Measurements from ENCODE around the gene ARHGAP25.

The ARHGAP25 gene

DNA sequence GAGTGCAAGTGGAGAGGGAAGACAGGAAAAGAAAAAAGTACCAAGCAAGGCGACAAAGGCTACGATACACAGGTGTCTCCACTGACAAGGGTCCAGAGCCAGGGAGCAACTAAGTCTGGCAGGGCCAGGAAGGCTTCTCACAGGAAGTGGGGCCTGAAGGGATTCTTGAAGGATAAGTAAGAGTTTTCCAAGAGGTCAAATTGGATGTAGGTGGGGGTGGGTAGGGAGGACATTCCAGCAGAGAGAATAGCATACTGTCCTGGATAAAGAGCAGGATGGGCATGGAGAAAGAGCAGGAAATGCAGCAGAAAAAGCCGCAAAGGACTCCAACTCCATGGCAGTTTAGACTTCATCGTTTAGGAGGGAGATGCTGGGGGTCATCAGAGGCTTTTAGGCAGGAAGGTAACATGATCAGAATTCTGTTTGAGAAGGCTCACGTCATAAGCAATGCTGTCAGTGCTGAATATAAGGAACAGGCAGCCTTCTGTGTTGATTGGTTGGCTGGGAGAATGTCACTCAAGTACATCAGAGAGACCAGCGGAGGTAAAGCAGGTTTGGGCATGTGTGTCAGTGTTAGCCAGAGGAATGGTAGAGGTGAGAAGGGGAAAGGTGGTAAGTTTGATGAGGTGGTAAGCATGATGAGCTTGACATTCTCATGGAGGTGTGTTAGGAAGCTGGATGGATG, 35.1 kb downstream of the ARHGAP25 start:
- Histone ChIP-seq H3K27me3 (ENCODE audit: low read depth, low read length) (no peaks in the 10 kb centered on the region), H3K36me3 (ENCODE audit: control insufficient read depth in 1 of 2, insufficient read depth in 2 of 2, low read length in 2 of 2) (no peaks in the 10 kb centered on the region), H3K9me3 (ENCODE audit: control insufficient read depth in 1 of 2, low read length in 2 of 2) (no peaks in the 10 kb centered on the region), H3K4me1 (ENCODE audit: control insufficient read depth in 1 of 2, insufficient read depth in 2 of 2, low read length in 2 of 2) (peaks cover 19 to 21% of the 10 kb centered on the region in 2 donors), H3K27ac (ENCODE audit: low read length) (no peak overlapping the region), H3K4me3 (ENCODE audit: low read depth in 1 of 2, low read length in 2 of 2) (no peak overlapping the region)

DNA sequence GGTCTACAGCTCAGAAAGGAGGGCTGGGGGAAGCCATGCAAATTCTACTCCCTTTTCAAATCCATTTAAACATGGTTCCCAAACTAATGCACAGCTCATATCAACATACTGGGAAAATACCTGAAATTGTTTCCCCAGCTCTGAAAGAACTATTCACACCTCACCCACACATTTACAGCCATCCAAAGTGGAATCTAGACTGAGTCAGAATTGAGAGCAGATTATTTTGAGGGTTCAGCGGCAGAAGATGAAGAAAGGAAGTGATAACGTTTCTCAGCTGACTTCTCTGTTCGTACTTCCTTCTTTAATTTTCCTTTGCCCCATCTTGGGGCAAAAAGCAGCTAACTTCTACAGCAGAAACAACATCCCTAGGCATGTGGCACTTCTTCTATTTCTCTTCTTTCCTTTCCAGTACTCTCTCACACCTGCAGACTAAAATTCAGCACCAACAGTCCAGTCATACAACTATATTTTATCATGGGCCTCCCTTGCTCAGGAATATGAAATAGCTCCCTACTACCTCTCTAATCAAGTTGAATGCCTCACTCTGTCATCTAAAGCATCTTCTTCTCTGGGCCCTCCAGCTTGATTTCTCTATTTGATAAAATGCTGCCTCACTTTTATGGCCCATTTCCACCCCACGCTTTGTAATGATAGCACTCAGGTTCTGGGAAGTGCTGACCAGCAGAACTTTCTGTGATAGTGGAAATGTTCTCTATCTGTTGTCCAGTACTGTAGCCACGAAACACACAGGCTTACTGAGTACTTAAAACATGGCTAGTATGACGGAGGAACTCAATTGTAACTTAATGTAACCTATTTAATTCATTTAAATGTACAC, 35.9 kb downstream of the ARHGAP25 start:
- Histone ChIP-seq H3K9me3 (ENCODE audit: control insufficient read depth in 1 of 2, low read length in 2 of 2) (no peaks in the 10 kb centered on the region), H3K27me3 (ENCODE audit: low read depth, low read length) (no peaks in the 10 kb centered on the region), H3K27ac (ENCODE audit: low read length) (peak overlapping the region; percentile 34), H3K4me3 (ENCODE audit: low read depth in 1 of 2, low read length in 2 of 2) (no peak overlapping the region), H3K4me1 (ENCODE audit: control insufficient read depth in 1 of 2, insufficient read depth in 2 of 2, low read length in 2 of 2) (peaks cover 19% of the 10 kb centered on the region in 2 donors), H3K36me3 (ENCODE audit: control insufficient read depth in 1 of 2, insufficient read depth in 2 of 2, low read length in 2 of 2) (no peaks in the 10 kb centered on the region)

DNA sequence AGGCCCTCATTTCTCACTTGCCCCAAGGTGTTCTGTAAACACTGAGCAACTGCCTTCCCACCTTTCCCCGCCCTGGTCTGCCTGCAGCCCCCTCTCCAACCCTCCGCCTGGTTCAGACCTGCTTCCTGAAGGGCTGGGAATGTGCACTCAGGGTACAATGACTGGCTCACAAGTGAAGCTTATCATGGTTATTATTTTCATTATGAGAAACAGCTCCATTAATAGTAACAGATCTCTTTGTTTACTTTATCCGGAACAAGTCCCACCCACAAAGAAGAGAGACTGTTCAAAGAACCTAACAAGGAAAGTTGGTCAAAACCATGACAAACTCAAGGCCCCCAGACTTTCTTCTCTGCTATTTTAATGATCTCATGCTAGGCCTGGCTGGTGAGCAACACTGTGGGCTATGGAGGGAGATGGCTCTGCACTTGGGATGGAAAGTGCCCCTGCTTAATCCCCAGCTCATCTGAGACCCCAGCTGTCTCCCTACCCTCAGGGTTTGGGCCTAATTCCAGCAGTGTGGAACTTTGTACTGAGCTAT, 36.7 kb downstream of the ARHGAP25 start:
- H3K4me3 ChIP-seq (ENCODE audit: low read depth in 1 of 2, low read length in 2 of 2) = no peak overlapping the region
- peaks cover 19% of the 10 kb centered on the region in 2 donors for H3K4me1 ChIP-seq (ENCODE audit: control insufficient read depth in 1 of 2, insufficient read depth in 2 of 2, low read length in 2 of 2)
- peak overlapping the region; percentile 34 for H3K27ac ChIP-seq (ENCODE audit: low read length)
- no peaks in the 10 kb centered on the region for H3K36me3 ChIP-seq (ENCODE audit: control insufficient read depth in 1 of 2, insufficient read depth in 2 of 2, low read length in 2 of 2)
- H3K27me3 ChIP-seq (ENCODE audit: low read depth, low read length) = no peaks in the 10 kb centered on the region
- H3K9me3 ChIP-seq (ENCODE audit: control insufficient read depth in 1 of 2, low read length in 2 of 2) = no peaks in the 10 kb centered on the region

DNA sequence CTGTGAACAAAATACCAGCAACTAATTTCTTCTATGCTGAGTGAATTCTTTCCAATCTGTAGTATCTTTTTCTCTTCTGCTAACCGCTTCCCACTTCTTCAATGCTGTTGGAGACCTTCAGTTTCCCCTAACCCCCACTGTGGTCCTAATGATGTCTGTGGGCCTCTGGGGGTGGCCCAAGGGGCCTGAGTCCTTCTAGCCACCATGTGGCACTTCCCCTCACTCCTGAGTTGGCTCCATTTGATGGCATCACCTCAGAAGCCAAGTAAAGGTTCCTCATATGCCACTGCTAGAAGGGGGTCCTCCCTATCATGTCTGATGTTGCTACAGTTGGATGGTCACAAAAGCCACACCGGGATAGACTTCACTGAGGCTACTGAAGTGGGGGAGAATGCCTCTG, 37.5 kb downstream of the ARHGAP25 start:
- H3K27me3 ChIP-seq (ENCODE audit: low read depth, low read length) = no peaks in the 10 kb centered on the region
- peaks cover 14 to 18% of the 10 kb centered on the region in 2 donors for H3K4me1 ChIP-seq (ENCODE audit: control insufficient read depth in 1 of 2, insufficient read depth in 2 of 2, low read length in 2 of 2)
- H3K4me3 ChIP-seq (ENCODE audit: low read depth in 1 of 2, low read length in 2 of 2) = no peak overlapping the region
- no peaks in the 10 kb centered on the region for H3K36me3 ChIP-seq (ENCODE audit: control insufficient read depth in 1 of 2, insufficient read depth in 2 of 2, low read length in 2 of 2)
- no peak overlapping the region for H3K27ac ChIP-seq (ENCODE audit: low read length)
- no peaks in the 10 kb centered on the region for H3K9me3 ChIP-seq (ENCODE audit: control insufficient read depth in 1 of 2, low read length in 2 of 2)

DNA sequence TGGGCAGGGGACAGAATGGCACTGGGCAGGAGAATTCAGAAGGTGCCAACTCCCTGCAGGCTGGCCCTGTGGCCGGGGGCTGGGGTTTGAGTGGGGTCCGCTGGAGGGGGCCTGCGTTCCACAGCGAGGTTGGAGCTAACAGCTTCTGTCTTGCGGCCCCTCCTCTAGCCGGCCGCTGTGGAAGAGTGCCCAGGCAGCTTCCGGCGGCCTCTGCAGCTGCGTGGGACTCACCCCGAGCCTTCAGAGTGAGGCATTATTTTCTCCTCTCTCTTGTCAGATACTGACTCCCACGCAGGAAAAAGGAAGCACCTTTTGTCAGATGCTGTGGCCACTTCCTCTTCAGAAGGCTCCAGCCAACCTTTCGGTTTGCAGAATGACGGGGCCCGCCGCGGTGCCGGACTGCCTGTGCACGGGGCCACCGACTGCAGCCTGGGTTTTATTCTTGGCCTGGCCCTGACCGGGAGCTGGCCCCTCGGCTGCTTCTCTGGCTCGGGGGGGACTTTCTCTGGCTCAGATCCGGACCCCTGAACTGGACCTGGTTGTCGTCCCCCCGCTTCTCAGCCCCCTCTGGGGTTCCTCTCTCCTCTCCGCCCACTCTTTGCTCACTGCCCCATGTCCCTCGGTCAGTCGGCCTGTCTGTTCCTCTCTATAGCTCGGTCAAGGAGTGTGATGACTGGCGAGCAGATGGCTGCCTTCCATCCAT, 40.1 kb downstream of the ARHGAP25 start:
- H3K27me3 ChIP-seq (ENCODE audit: low read depth, low read length) = no peaks in the 10 kb centered on the region
- no peaks in the 10 kb centered on the region for H3K9me3 ChIP-seq (ENCODE audit: control insufficient read depth in 1 of 2, low read length in 2 of 2)
- H3K36me3 ChIP-seq (ENCODE audit: control insufficient read depth in 1 of 2, insufficient read depth in 2 of 2, low read length in 2 of 2) = no peaks in the 10 kb centered on the region
- peak overlapping the region; percentile 54 to 55 for H3K4me3 ChIP-seq (ENCODE audit: low read depth in 1 of 2, low read length in 2 of 2)
- peak overlapping the region; percentile 48 for H3K27ac ChIP-seq (ENCODE audit: low read length)
- H3K4me1 ChIP-seq (ENCODE audit: control insufficient read depth in 1 of 2, insufficient read depth in 2 of 2, low read length in 2 of 2) = peaks cover 14 to 24% of the 10 kb centered on the region in 2 donors

DNA sequence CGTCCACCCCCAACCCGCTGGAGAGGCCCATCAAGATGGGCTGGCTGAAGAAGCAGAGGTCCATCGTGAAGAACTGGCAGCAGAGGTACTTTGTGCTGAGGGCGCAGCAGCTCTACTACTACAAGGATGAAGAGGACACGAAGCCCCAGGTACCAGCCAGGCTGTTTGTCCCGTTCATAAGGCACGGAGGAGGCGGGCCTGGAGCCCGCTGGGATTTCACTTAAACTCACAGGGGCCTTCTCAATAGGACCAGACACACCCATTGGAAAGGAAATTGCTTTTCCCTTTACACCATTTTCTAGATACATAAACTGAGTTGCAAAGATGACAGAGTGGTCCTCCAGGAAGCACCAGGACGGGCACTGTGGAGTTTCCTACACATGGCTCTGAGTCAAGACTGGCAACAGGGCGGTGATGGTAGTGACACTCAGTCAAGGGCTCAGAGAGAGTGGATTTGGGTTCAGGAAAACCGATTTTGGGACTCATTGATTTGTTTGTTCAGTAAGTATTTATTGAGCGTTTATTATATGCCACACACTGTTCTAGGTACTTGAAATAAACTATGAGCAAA, 40.7 kb downstream of the ARHGAP25 start:
- H3K27ac ChIP-seq (ENCODE audit: low read length) = peak overlapping the region; percentile 48
- H3K4me3 ChIP-seq (ENCODE audit: low read depth in 1 of 2, low read length in 2 of 2) = peak overlapping the region; percentile 54 to 55
- H3K36me3 ChIP-seq (ENCODE audit: control insufficient read depth in 1 of 2, insufficient read depth in 2 of 2, low read length in 2 of 2) = no peaks in the 10 kb centered on the region
- H3K9me3 ChIP-seq (ENCODE audit: control insufficient read depth in 1 of 2, low read length in 2 of 2) = no peaks in the 10 kb centered on the region
- no peaks in the 10 kb centered on the region for H3K27me3 ChIP-seq (ENCODE audit: low read depth, low read length)
- H3K4me1 ChIP-seq (ENCODE audit: control insufficient read depth in 1 of 2, insufficient read depth in 2 of 2, low read length in 2 of 2) = peaks cover 14 to 28% of the 10 kb centered on the region in 2 donors

DNA sequence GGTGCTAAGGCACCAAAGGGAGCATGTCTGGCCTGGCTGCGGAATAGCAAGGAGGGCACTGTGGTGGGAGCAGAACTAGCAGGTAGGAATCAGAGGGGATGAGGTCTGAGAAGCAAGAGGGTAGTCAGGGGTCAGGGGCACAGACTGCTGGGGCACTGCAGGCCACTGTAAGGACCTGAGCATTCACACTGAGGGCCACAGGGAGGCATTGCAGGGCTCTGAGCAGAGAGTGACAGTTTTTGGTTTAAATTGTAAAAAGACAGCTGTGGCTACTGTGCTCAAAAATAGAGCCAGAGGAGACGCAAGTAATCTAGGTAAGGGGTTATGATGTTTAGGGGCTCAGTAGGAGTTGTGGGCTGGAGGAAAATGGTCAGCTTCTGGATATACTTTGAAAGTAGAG, 41.5 kb downstream of the ARHGAP25 start:
- H3K36me3 ChIP-seq (ENCODE audit: control insufficient read depth in 1 of 2, insufficient read depth in 2 of 2, low read length in 2 of 2) = no peaks in the 10 kb centered on the region
- H3K4me1 ChIP-seq (ENCODE audit: control insufficient read depth in 1 of 2, insufficient read depth in 2 of 2, low read length in 2 of 2) = peaks cover 9 to 26% of the 10 kb centered on the region in 2 donors
- H3K4me3 ChIP-seq (ENCODE audit: low read depth in 1 of 2, low read length in 2 of 2) = peak overlapping the region in 1 of 2 donors; percentile 11
- no peaks in the 10 kb centered on the region for H3K27me3 ChIP-seq (ENCODE audit: low read depth, low read length)
- no peaks in the 10 kb centered on the region for H3K9me3 ChIP-seq (ENCODE audit: control insufficient read depth in 1 of 2, low read length in 2 of 2)
- no peak overlapping the region for H3K27ac ChIP-seq (ENCODE audit: low read length)

DNA sequence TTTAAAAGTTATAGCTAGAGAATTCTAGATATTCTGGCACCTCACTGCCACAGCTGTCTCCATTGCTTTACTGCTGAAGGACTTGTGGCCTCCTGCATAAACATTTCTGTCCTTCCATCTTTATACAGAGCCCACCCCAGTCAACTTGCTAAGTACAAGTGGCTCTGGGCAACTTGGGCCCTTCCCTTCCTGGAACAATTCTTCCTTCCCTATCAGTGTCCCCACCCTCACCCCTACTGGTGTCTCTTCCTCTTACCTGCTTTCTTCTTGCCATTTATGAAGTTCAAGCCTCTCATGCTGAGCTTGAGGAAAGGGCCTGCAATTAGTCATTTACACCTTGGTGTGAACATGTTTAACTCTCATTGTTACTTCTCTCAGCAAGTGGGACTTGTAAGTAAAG, 45.0 kb downstream of the ARHGAP25 start:
- Histone ChIP-seq H3K27ac (ENCODE audit: low read length) (no peak overlapping the region), H3K9me3 (ENCODE audit: control insufficient read depth in 1 of 2, low read length in 2 of 2) (no peaks in the 10 kb centered on the region), H3K4me3 (ENCODE audit: low read depth in 1 of 2, low read length in 2 of 2) (no peak overlapping the region), H3K4me1 (ENCODE audit: control insufficient read depth in 1 of 2, insufficient read depth in 2 of 2, low read length in 2 of 2) (peaks cover 0 to 13% of the 10 kb centered on the region in 2 donors), H3K27me3 (ENCODE audit: low read depth, low read length) (no peaks in the 10 kb centered on the region), H3K36me3 (ENCODE audit: control insufficient read depth in 1 of 2, insufficient read depth in 2 of 2, low read length in 2 of 2) (no peaks in the 10 kb centered on the region)

DNA sequence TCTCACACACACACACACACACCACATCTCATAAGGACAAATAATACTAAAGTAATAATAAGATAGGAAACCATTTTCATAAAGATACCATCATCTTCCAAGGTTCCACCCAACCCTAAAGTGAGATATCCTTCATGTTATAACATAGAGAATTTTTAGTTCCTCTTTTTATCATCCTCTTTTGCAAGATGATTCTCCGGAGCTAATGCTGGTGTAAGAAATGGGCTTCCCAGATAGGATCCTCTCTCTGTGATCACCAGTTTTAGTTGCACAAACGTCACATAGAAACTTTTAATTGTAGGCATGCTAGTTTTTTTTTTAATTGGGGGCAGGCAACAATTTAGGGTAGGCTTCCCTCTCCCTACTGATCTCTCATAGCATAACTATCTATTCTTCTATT, 49.6 kb downstream of the ARHGAP25 start:
- no peaks in the 10 kb centered on the region for H3K9me3 ChIP-seq (ENCODE audit: control insufficient read depth in 1 of 2, low read length in 2 of 2)
- H3K27me3 ChIP-seq (ENCODE audit: low read depth, low read length) = no peaks in the 10 kb centered on the region
- no peak overlapping the region for H3K27ac ChIP-seq (ENCODE audit: low read length)
- peaks cover 0 to 3% of the 10 kb centered on the region in 2 donors for H3K36me3 ChIP-seq (ENCODE audit: control insufficient read depth in 1 of 2, insufficient read depth in 2 of 2, low read length in 2 of 2)
- peaks cover 3 to 5% of the 10 kb centered on the region in 2 donors for H3K4me1 ChIP-seq (ENCODE audit: control insufficient read depth in 1 of 2, insufficient read depth in 2 of 2, low read length in 2 of 2)
- H3K4me3 ChIP-seq (ENCODE audit: low read depth in 1 of 2, low read length in 2 of 2) = no peak overlapping the region

DNA sequence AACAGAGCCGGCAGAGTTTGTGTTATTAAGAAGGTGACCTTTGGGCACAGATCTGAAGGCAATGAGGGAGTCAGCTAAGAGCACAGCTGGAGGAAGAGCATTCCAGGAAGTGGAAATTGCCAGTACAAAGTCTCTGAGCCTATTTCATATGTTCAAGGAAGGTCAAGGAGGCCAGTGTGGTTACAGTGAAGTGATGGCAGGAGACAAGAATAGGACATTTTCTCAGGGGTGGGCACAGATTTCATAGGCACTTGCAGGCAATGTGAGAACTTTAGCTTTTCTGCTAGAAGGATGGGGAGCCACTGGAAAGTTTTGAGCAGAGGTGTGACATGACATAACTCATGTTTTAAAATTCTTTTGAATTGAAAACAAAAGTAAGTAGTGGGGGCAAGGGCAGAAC, 50.3 kb downstream of the ARHGAP25 start:
- Histone ChIP-seq H3K4me1 (ENCODE audit: control insufficient read depth in 1 of 2, insufficient read depth in 2 of 2, low read length in 2 of 2) (peaks cover 2 to 3% of the 10 kb centered on the region in 2 donors), H3K4me3 (ENCODE audit: low read depth in 1 of 2, low read length in 2 of 2) (no peak overlapping the region), H3K27me3 (ENCODE audit: low read depth, low read length) (no peaks in the 10 kb centered on the region), H3K9me3 (ENCODE audit: control insufficient read depth in 1 of 2, low read length in 2 of 2) (no peaks in the 10 kb centered on the region), H3K36me3 (ENCODE audit: control insufficient read depth in 1 of 2, insufficient read depth in 2 of 2, low read length in 2 of 2) (peaks cover 0 to 3% of the 10 kb centered on the region in 2 donors), H3K27ac (ENCODE audit: low read length) (no peak overlapping the region)

DNA sequence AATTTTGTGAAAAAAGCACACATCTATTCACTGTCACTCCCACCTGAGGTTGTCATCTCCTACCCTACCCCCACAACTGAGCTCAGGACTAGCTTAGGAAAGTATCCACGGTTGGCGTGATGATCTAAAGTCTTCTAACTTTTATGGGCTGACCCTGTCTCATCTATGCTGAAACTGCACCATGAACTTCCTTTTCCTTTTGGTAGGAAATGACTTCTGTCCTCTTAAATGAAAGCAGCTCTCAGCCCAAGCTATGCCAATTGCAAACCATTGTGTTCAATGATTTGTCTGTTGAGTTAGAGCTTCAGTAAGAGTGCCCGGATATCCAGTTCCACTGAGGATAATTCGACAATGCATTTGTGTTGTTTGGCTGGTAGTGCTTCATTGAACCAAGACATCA, 52.7 kb downstream of the ARHGAP25 start:
- peaks cover 0 to 3% of the 10 kb centered on the region in 2 donors for H3K4me1 ChIP-seq (ENCODE audit: control insufficient read depth in 1 of 2, insufficient read depth in 2 of 2, low read length in 2 of 2)
- no peak overlapping the region for H3K27ac ChIP-seq (ENCODE audit: low read length)
- no peaks in the 10 kb centered on the region for H3K27me3 ChIP-seq (ENCODE audit: low read depth, low read length)
- H3K9me3 ChIP-seq (ENCODE audit: control insufficient read depth in 1 of 2, low read length in 2 of 2) = no peaks in the 10 kb centered on the region
- peaks cover 0 to 3% of the 10 kb centered on the region in 2 donors for H3K36me3 ChIP-seq (ENCODE audit: control insufficient read depth in 1 of 2, insufficient read depth in 2 of 2, low read length in 2 of 2)
- no peak overlapping the region for H3K4me3 ChIP-seq (ENCODE audit: low read depth in 1 of 2, low read length in 2 of 2)

Data from muscle layer of duodenum (tissue), 2 donors.